Body of pancreas (tissue), 4 donors: ENCODE measurements around the gene HES7.

Source experiments
- POLR2A ChIP-seq, 3 donors: fragments of 450-650 bp; IDR thresholded peaks; one replicate each; pipeline ENCODE4 v1.6.1; 2016; ENCODE audit warnings: antibody characterized with exemption in 3 of 3, mild to moderate bottlenecking in 2 of 3
- TF ChIP-seq, protein P1 (sequence below), 7 experiments: fragments of 450-650 bp in 4 of 7; fragments of 200-600 bp in 3 of 7; sonication (generic) in 3 of 7; IDR thresholded peaks; one replicate each; pipeline ENCODE4 v1.5.1; 2016 to 2019; ENCODE audit warnings: antibody characterized with exemption in 7 of 7

DNA sequence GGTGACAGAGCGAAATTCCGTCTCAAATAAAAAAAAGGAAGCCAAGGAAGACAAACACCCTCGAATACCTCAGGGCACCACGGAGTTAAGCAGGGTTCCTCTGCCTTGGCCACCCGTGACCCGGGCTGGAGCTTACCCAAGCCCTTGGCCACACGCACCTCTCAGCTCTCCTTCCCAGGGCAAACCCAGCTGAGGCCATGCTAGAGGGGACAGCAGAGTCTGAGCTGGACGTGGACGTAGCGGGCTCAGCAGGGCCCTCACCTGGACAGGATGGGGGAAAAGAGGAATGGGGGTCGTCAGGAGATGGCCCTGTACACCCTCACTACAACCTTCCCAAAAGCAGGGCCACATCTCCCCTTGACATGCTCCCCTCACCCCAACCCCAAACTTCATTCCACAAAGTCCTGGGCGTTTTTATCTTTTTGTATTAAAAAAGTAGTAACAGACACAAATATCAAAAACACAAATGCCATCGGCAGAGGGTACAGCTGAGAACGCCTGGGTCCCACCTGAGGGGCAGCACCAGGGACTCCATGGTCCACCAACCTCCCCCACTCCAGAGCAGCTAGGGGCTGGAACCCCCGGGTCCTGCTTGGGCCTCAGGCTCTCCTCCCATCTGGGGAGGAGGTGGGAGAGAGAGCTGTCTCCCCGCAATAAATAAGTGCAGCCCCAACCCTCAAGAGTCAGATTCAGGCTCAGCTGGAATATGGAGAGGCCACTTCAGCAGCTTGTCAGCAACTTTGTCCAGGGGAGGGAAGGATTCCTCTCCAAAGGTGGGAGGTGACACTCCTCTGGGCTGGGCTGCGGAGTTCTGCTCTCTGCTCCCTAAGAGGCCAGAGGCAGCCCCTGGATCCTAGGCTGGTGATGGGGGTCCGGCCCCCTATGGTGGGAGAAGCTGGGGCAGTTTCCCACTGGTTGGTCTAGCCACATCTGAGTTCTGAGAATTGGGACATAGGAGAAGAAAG is 16.4 kb upstream of the HES7 start:
- TF ChIP-seq, protein P1, sequence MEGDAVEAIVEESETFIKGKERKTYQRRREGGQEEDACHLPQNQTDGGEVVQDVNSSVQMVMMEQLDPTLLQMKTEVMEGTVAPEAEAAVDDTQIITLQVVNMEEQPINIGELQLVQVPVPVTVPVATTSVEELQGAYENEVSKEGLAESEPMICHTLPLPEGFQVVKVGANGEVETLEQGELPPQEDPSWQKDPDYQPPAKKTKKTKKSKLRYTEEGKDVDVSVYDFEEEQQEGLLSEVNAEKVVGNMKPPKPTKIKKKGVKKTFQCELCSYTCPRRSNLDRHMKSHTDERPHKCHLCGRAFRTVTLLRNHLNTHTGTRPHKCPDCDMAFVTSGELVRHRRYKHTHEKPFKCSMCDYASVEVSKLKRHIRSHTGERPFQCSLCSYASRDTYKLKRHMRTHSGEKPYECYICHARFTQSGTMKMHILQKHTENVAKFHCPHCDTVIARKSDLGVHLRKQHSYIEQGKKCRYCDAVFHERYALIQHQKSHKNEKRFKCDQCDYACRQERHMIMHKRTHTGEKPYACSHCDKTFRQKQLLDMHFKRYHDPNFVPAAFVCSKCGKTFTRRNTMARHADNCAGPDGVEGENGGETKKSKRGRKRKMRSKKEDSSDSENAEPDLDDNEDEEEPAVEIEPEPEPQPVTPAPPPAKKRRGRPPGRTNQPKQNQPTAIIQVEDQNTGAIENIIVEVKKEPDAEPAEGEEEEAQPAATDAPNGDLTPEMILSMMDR (IDR thresholded peaks at IDR 0.05) = no peak
- TF ChIP-seq POLR2A (IDR thresholded peaks at IDR 0.05) = no peak
